Activated T-cell treated with anti-CD3 and anti-CD28 coated beads, Interleukin-2, amount 50 U/mL, for 4 hours (primary cell): Measurements from ENCODE around the gene KIRREL1. TPM values are rescaled to one million over a fixed set of nuclear protein-coding genes. Genes with fewer than 3 reads are reported as not detected.

Source experiments
- ATAC-seq, 2 donors: fragments of 200-7000 bp; cut with Tn5 transposase; one replicate each; pipeline ENCODE4 v1.10.0; 2021
- DNase-seq: peaks from one replicate; pipeline ENCODE4 v3.0.0-alpha.2; 2020
- H3K27me3 Mint-ChIP-seq: one replicate; pipeline ENCODE4 v1.8.0; 2021; ENCODE audit warnings: low read depth, mixed read lengths
- H3K36me3 Mint-ChIP-seq: one replicate; pipeline ENCODE4 v1.8.0; 2022; ENCODE audit warnings: mixed read lengths; ENCODE audit not compliant: insufficient read depth
- H3K4me1 Mint-ChIP-seq: one replicate; pipeline ENCODE4 v1.8.0; 2021; ENCODE audit warnings: low read depth, mixed read lengths
- H3K4me3 Mint-ChIP-seq: one replicate; pipeline ENCODE4 v1.8.0; 2021; ENCODE audit warnings: mild to moderate bottlenecking, moderate library complexity, mixed read lengths
- H3K9me3 Mint-ChIP-seq: one replicate; pipeline ENCODE4 v1.8.0; 2021; ENCODE audit warnings: mixed read lengths
- total RNA-seq, 3 donors: library from RNA; stranded (reverse); gene quantifications; one replicate each; pipeline ENCODE4 v1.2.1, GENCODE V29; 2021

The KIRREL1 gene
- total RNA-seq, 3 donors from 2014 or later: 0.15 to 0.29 (median 0.16) TPM

DNA sequence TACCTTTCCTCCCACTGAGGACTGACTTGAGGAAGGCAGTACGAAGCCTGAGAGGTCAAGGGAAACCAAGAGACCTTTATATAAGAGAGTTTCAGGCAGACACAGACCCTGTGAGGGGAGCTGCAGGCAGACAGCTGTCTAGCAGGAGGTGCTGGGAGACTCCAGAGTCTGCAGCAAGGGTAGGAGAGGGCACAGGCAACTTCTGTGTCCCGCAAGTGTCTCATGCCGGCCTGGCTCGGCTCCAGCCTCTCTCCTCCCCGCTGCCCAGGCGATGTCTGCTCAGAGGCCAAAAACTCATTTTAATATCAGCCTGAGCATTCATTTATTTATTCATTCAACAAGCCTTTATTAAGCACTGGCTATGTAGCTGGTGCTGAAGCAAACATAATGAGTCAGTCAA, 83.0 kb downstream of the KIRREL1 start:
- peaks cover 7% of the 10 kb centered on the region for H3K27me3 Mint-ChIP-seq
- no peak overlapping the region for H3K4me3 Mint-ChIP-seq
- no peaks in the 10 kb centered on the region for H3K4me1 Mint-ChIP-seq
- no peaks in the 10 kb centered on the region for H3K36me3 Mint-ChIP-seq
- no peak for ATAC-seq
- DNase-seq: no peak
- no peaks in the 10 kb centered on the region for H3K9me3 Mint-ChIP-seq

GRCh38 chr1:158077411-158078256, 84.2 kb downstream of the KIRREL1 start:
- ATAC-seq (no peak), DNase-seq (no peak)
- H3K4me1 Mint-ChIP-seq: no peaks in the 10 kb centered on the region

GRCh38 chr1:158078569-158079080, 85.2 kb downstream of the KIRREL1 start:
- no peaks in the 10 kb centered on the region for H3K36me3 Mint-ChIP-seq
- H3K9me3 Mint-ChIP-seq: no peaks in the 10 kb centered on the region
- no peak for ATAC-seq

More at GRCh38 chr1:158077411-158078256, 84.2 kb downstream of the KIRREL1 start:
- H3K9me3 Mint-ChIP-seq: no peaks in the 10 kb centered on the region
- H3K36me3 Mint-ChIP-seq: no peaks in the 10 kb centered on the region
- H3K4me3 Mint-ChIP-seq: no peak overlapping the region
- H3K27me3 Mint-ChIP-seq: no peaks in the 10 kb centered on the region

DNA sequence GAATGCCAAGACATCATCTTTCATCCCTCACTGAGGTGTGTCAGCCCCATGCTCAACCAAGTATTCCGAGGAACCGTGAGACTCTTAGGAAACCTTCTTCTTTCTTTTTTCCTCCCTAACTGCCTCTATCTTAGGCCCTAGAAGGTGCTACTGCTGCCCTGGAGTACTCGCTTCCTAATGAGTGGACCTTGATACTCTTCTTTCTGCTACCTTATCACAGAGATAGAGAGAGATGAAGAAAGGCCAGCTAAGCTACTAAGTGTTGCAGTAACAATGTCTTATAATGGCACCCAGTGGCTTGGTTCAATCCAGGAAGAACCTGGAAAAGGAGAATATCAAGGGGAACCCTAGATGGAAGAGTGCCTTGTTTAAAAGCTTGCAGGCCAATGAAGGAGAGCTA, 86.6 kb downstream of the KIRREL1 start:
- ATAC-seq (no peak), DNase-seq (no peak)
- H3K36me3 Mint-ChIP-seq: no peaks in the 10 kb centered on the region
- no peaks in the 10 kb centered on the region for H3K9me3 Mint-ChIP-seq
- H3K4me3 Mint-ChIP-seq: no peak overlapping the region
- no peaks in the 10 kb centered on the region for H3K27me3 Mint-ChIP-seq
- H3K4me1 Mint-ChIP-seq: no peaks in the 10 kb centered on the region

More at GRCh38 chr1:158078569-158079080, 85.2 kb downstream of the KIRREL1 start:
- H3K27me3 Mint-ChIP-seq: no peaks in the 10 kb centered on the region
- H3K4me1 Mint-ChIP-seq: no peaks in the 10 kb centered on the region
- no peak for DNase-seq
- no peak overlapping the region for H3K4me3 Mint-ChIP-seq

GRCh38 chr1:158084336-158084735, 90.9 kb downstream of the KIRREL1 start:
- Mint-ChIP-seq H3K27me3 (no peaks in the 10 kb centered on the region), H3K4me3 (no peak overlapping the region), H3K4me1 (no peaks in the 10 kb centered on the region), H3K36me3 (no peaks in the 10 kb centered on the region), H3K9me3 (no peaks in the 10 kb centered on the region)
- no peak for DNase-seq
- no peak for ATAC-seq

DNA sequence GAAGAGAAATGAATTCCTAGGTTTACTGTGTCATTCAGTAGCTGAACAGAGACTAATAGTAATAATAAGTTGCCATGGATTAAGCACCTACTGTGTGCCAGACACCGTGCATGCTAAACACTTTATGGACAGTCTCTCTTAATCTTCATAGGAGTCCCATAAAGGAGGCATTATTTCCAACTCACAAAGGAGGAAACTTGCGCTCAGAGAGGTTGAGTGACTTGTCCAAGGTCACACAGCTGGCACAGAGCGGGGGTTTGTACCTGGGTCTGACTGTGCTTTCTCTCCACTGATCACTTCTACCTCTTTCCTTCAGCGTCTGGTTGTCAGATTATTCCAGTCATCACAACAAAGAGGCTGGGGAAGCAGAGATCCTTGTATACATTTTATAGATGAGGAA, 91.3 kb downstream of the KIRREL1 start:
- H3K36me3 Mint-ChIP-seq: no peaks in the 10 kb centered on the region
- no peak for DNase-seq
- no peak overlapping the region for H3K4me3 Mint-ChIP-seq
- ATAC-seq: no peak
- no peaks in the 10 kb centered on the region for H3K9me3 Mint-ChIP-seq
- H3K27me3 Mint-ChIP-seq: no peaks in the 10 kb centered on the region
- H3K4me1 Mint-ChIP-seq: no peaks in the 10 kb centered on the region

GRCh38 chr1:158087320-158087927, 94.0 kb downstream of the KIRREL1 start:
- no peak for ATAC-seq
- H3K27me3 Mint-ChIP-seq: peaks cover 2% of the 10 kb centered on the region
- H3K4me1 Mint-ChIP-seq: no peaks in the 10 kb centered on the region
- no peaks in the 10 kb centered on the region for H3K9me3 Mint-ChIP-seq
- H3K4me3 Mint-ChIP-seq: no peak overlapping the region
- no peaks in the 10 kb centered on the region for H3K36me3 Mint-ChIP-seq
- no peak for DNase-seq

GRCh38 chr1:158089476-158089875, 96.0 kb downstream of the KIRREL1 start:
- Mint-ChIP-seq H3K4me1 (no peaks in the 10 kb centered on the region), H3K9me3 (no peaks in the 10 kb centered on the region), H3K27me3 (peaks cover 6% of the 10 kb centered on the region), H3K36me3 (no peaks in the 10 kb centered on the region), H3K4me3 (no peak overlapping the region)
- no peak for ATAC-seq
- DNase-seq: no peak

DNA sequence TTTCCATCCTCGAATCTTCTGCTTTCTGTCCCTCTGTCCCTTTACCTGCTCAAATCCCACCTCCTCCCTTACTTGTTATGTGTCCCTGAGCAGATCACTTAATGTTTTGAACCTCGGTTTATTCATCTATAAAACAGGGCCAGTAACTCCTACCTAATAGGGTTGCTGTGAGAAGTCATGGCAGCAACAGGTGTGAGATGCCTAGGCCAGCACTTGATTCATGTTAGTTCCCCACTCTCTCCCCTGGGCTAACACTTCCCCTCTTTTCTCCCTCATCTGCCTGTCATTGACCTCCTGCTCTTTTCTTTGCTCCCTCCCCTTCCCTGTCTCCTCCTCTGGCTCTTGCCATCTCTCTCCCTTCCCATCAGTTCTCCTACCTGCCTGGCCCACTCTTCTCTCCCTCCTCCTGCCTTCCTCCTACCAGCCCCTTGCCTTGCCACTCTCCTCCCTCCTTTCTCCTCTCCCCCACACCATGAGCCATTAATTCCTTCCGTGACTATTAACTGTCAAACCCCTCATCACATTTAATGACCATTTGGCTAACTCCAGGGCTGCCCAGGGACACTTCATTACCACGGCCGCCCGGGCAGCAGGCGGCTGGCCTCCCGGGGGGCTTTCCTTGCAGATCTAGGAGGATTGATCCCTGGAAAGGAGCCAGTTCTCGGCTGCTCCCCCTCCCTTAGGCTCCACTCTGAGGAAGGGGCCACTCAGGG, 96.6 kb downstream of the KIRREL1 start:
- DNase-seq (no peak), ATAC-seq (no peak)
- H3K9me3 Mint-ChIP-seq: no peaks in the 10 kb centered on the region
- no peaks in the 10 kb centered on the region for H3K4me1 Mint-ChIP-seq
- no peaks in the 10 kb centered on the region for H3K36me3 Mint-ChIP-seq
- no peak overlapping the region for H3K4me3 Mint-ChIP-seq
- peaks cover 6% of the 10 kb centered on the region for H3K27me3 Mint-ChIP-seq

GRCh38 chr1:158093376-158093775, 99.9 kb downstream of the KIRREL1 start:
- Mint-ChIP-seq H3K36me3 (no peaks in the 10 kb centered on the region), H3K4me1 (no peaks in the 10 kb centered on the region), H3K4me3 (no peak overlapping the region), H3K27me3 (peaks cover 6% of the 10 kb centered on the region), H3K9me3 (no peaks in the 10 kb centered on the region)
- no peak for ATAC-seq
- DNase-seq: no peak

GRCh38 chr1:158094571-158094970, 101.1 kb downstream of the KIRREL1 start:
- no peak for DNase-seq
- Mint-ChIP-seq H3K27me3 (peaks cover 6% of the 10 kb centered on the region), H3K9me3 (no peaks in the 10 kb centered on the region), H3K4me1 (no peaks in the 10 kb centered on the region), H3K36me3 (no peaks in the 10 kb centered on the region), H3K4me3 (no peak overlapping the region)
- no peak for ATAC-seq

DNA sequence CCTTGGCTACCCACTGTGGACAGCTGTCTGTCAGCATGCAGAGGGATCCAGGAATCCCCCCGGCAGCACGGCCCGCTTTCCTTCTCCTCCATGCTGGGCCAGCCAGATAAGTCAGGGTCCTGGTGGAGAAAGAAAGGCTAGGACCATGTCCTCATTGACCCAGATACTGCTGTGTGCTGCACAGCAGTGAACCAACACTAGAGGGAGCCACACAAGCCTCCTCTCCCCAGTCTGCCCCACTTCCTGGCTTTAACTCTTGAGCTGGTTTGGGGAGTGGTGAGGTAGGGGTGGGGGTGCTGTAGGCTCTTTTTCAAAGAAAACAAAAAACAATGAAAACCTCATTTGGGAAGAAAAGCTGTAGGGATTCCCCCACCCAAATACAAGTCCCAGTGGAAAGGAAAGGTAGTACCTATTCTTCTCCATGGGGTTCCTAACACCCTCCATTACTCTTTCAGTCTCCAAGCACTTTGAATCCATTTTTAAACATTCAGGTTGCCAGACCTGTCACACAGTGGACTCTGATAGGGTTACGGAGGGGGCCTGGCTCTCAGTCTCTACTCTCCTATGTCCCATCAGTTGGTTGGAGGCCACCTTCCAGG, 102.4 kb downstream of the KIRREL1 start:
- DNase-seq (no peak), ATAC-seq (no peak)
- H3K36me3 Mint-ChIP-seq: no peaks in the 10 kb centered on the region
- H3K4me1 Mint-ChIP-seq: no peaks in the 10 kb centered on the region
- peaks cover 6% of the 10 kb centered on the region for H3K27me3 Mint-ChIP-seq
- no peaks in the 10 kb centered on the region for H3K9me3 Mint-ChIP-seq
- H3K4me3 Mint-ChIP-seq: no peak overlapping the region

DNA sequence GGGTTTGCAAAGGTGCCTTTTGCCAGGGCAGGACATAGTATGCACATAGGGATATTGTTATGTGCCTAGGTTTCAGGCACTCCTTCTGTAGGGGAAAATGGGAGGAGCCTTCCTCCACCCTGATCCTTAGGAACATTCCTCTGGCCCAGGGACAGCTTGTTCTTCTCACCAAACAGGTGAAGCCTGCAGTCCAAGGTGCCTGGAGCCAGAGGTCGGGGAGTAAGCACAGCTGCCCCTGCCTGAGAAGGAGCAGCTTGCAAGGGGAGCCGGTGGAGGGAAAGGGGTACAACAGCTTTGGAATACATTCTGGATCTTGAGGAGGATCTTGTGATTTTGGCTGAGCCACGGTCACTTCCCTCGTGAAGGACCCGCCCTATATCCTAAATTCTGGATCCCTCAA, 104.8 kb downstream of the KIRREL1 start:
- peaks cover 2% of the 10 kb centered on the region for H3K4me1 Mint-ChIP-seq
- H3K9me3 Mint-ChIP-seq: no peaks in the 10 kb centered on the region
- no peak overlapping the region for H3K4me3 Mint-ChIP-seq
- peaks cover 4% of the 10 kb centered on the region for H3K27me3 Mint-ChIP-seq
- DNase-seq: no peak
- H3K36me3 Mint-ChIP-seq: no peaks in the 10 kb centered on the region
- ATAC-seq: no peak

DNA sequence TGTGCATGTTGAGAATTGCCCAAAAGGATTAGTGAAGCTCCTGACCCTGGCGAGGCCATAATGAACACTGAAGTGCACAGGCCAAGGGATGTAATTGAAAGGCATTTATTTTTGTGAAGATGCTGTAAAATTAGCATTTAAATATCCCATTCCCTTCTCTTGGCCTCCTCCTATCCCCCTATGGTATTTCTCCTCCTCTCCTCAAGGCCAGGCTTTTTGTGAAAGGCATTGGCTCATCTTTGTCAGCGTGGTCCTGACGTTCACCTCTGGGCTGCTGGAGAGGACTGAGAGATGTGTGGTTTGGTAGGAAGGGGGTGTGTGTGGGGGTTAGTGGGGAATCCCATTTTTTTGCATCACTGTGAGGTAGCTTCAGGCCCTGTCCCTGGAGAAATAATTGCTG, 105.7 kb downstream of the KIRREL1 start:
- Mint-ChIP-seq H3K36me3 (no peaks in the 10 kb centered on the region), H3K27me3 (no peaks in the 10 kb centered on the region), H3K4me3 (no peak overlapping the region), H3K9me3 (no peaks in the 10 kb centered on the region), H3K4me1 (peaks cover 2% of the 10 kb centered on the region)
- no peak for ATAC-seq
- DNase-seq: no peak
